OCI-LY1 (cell line): ENCODE results near the gene FBLN2.

Experiments
- EZH2 ChIP-seq: fragments of 200-600 bp; sonication (generic), shearing (Covaris generic); IDR thresholded peaks from 2 replicates; pipeline ENCODE4 v1.8.0; 2017; ENCODE audit warnings: borderline replicate concordance, mixed run types, mild to moderate bottlenecking, antibody characterized with exemption, low read length, moderate library complexity, mixed read lengths
- TF ChIP-seq, protein P1 (sequence below): fragments of 200-600 bp; sonication (generic), shearing (Covaris generic); IDR thresholded peaks from 2 replicates; pipeline ENCODE4 v1.5.1; 2017; ENCODE audit warnings: mild to moderate bottlenecking, antibody characterized with exemption, low read length, moderate library complexity, mixed read lengths

GRCh38 chr3:13507247-13507569 is 41.7 kb upstream of the FBLN2 start:
- TF ChIP-seq EZH2, result no peak
- TF ChIP-seq, protein P1, sequence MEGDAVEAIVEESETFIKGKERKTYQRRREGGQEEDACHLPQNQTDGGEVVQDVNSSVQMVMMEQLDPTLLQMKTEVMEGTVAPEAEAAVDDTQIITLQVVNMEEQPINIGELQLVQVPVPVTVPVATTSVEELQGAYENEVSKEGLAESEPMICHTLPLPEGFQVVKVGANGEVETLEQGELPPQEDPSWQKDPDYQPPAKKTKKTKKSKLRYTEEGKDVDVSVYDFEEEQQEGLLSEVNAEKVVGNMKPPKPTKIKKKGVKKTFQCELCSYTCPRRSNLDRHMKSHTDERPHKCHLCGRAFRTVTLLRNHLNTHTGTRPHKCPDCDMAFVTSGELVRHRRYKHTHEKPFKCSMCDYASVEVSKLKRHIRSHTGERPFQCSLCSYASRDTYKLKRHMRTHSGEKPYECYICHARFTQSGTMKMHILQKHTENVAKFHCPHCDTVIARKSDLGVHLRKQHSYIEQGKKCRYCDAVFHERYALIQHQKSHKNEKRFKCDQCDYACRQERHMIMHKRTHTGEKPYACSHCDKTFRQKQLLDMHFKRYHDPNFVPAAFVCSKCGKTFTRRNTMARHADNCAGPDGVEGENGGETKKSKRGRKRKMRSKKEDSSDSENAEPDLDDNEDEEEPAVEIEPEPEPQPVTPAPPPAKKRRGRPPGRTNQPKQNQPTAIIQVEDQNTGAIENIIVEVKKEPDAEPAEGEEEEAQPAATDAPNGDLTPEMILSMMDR, result no peak
